HPDE6-E6E7 (cell line): Measurements from ENCODE around the gene DQX1.

Experiments used
- DNase-seq: peaks from one replicate; pipeline ENCODE4 v3.0.0; 2011; ENCODE audit warnings: missing footprints; ENCODE audit errors: extremely low spot score

The DQX1 gene

GRCh38 chr2:74554820-74555531, 28.9 kb upstream of the DQX1 start:
- no peak for DNase-seq

GRCh38 chr2:74553892-74554819, 28.1 kb upstream of the DQX1 start, which contains the start of the genes DOK1 and LOXL3:
DOK1 (plus strand) TSS chr2:74554720; CDS start chr2:74554755, 35 bp downstream.
LOXL3 (minus strand) TSS chr2:74553942; CDS start chr2:74552634, 1,308 bp downstream.
- no peak for DNase-seq

- DNase-seq: no peak
Measured at GRCh38 chr2:74552914-74553811, 27.1 kb upstream of the DQX1 start.

GRCh38 chr2:74551942-74552913, 26.2 kb upstream of the DQX1 start:
- no peak for DNase-seq

- DNase-seq: no peak
Measured at GRCh38 chr2:74551530-74551929, 25.5 kb upstream of the DQX1 start.

- no peak for DNase-seq
Measured at GRCh38 chr2:74550231-74550630, 24.2 kb upstream of the DQX1 start.

- peak; percentile 55 for DNase-seq
Measured at GRCh38 chr2:74548900-74549826, 23.1 kb upstream of the DQX1 start.

- no peak for DNase-seq
Measured at GRCh38 chr2:74548285-74548899, 22.4 kb upstream of the DQX1 start.

GRCh38 chr2:74546004-74546403, 20.0 kb upstream of the DQX1 start:
- DNase-seq: no peak

- no peak for DNase-seq
Measured at GRCh38 chr2:74544634-74545033, 18.6 kb upstream of the DQX1 start.

GRCh38 chr2:74542978-74543377, 16.9 kb upstream of the DQX1 start:
- no peak for DNase-seq

GRCh38 chr2:74540291-74540690, 14.3 kb upstream of the DQX1 start:
- no peak for DNase-seq

GRCh38 chr2:74538881-74539339, 12.9 kb upstream of the DQX1 start:
- no peak for DNase-seq

- no peak for DNase-seq
Measured at GRCh38 chr2:74537140-74537539, 11.1 kb upstream of the DQX1 start.

GRCh38 chr2:74536166-74536950, 10.3 kb upstream of the DQX1 start:
- no peak for DNase-seq

- no peak for DNase-seq
Measured at GRCh38 chr2:74535440-74535965, 9.5 kb upstream of the DQX1 start.

- DNase-seq: no peak
Measured at GRCh38 chr2:74534411-74534810, 8.4 kb upstream of the DQX1 start.

GRCh38 chr2:74533464-74533863, 7.4 kb upstream of the DQX1 start:
- no peak for DNase-seq
